22Rv1 (cell line): Measurements from ENCODE around the gene CDC7.

ENCODE experiments used
- CTCF ChIP-seq: fragments of 450-650 bp; IDR thresholded peaks from 2 replicates; pipeline ENCODE4 v1.5.1; 2017; ENCODE audit warnings: mild to moderate bottlenecking
- ZFX ChIP-seq: fragments of 450-650 bp; IDR thresholded peaks from 2 replicates; pipeline ENCODE4 v1.6.1; 2017; ENCODE audit warnings: antibody characterized with exemption, borderline replicate concordance

GRCh38 chr1:91527266-91527765, 26.7 kb downstream of the CDC7 start:
- TF ChIP-seq CTCF (no peak), ZFX (no peak)
